Gastrocnemius medialis (tissue), 4 donors: ENCODE results near the gene PCDH10.

Experiments
- CTCF ChIP-seq, 5 experiments: fragments of 450-650 bp in 3 of 5; fragments of 200-600 bp in 2 of 5; sonication (generic) in 2 of 5; IDR thresholded peaks in 4 of 5; conservative IDR thresholded peaks in 1 of 5; 1 replicate in 4 of 5; 2 replicates in 1 of 5; pipeline ENCODE4 v1.5.1; 2016 to 2019; ENCODE audit warnings: antibody characterized with exemption in 5 of 5, mild to moderate bottlenecking in 3 of 5, moderate library complexity in 3 of 5
- POLR2A ChIP-seq, 2 donors: fragments of 450-650 bp; IDR thresholded peaks; one replicate each; pipeline ENCODE4 v1.6.1; 2017; ENCODE audit warnings: antibody characterized with exemption in 2 of 2, mild to moderate bottlenecking in 2 of 2, moderate library complexity in 2 of 2

GRCh38 chr4:133156556-133156955, 7.5 kb downstream of the PCDH10 start:
- TF ChIP-seq CTCF (IDR thresholded peaks at IDR 0.05 in 4 of 5, conservative IDR thresholded peaks at IDR 0.05 in 1 of 5) (no peak), POLR2A (IDR thresholded peaks at IDR 0.05) (no peak)
